Measurements from ENCODE around the gene CCNB3. TPM values are rescaled to one million over a fixed set of nuclear protein-coding genes. Genes with fewer than 3 reads are reported as not detected.
"Not testable (repeated sequence)": the region's sequence is repeated elsewhere in the genome, so short reads cannot be mapped to it uniquely, and the experiment has no call there.

Gene CCNB3
- total and polyA plus RNA-seq, 9 of the 15 experiments (the other 6 are each of a cell fraction or from before 2014, with no cell fraction given) = 0.05 to 0.25 (median 0.08) TPM; not detected in 3

DNA sequence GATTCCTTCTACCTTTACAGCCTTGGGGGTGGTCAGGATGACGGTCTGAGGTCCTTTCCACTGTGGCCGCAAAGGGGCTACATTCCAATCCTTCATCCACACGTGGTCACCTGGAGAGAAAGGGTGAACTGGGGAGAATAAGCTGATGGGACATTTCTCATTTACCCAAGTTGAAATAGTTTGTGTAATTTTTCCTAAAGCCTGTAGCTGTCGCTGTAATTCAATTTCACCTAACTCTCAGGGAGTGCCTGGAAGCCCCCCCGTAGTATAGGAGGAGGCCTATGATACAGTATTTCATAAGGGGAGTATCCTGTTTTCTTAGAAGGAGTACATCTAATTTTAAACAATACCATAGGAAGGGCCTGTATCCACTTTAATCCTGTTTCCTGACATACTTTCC lies 128.1 kb downstream of the CCNB3 start:
- H3K4me2 ChIP-seq (ENCODE audit: insufficient read depth, low read length); H3K9ac ChIP-seq (ENCODE audit: insufficient read depth in 1 of 2, low read depth in 2 of 2, low read length in 2 of 2); H3K36me3 ChIP-seq (ENCODE audit: control insufficient read depth, insufficient read depth, low read length); H3K4me3 ChIP-seq; H4K20me1 ChIP-seq (replicated peaks; ENCODE audit: control insufficient read depth, insufficient read depth, low read length); H3K27me3 ChIP-seq (ENCODE audit: control insufficient read depth in 2 of 2, insufficient read depth in 2 of 2, low read length in 2 of 2); H3K4me1 ChIP-seq (replicated peaks in 1 of 2; ENCODE audit: control insufficient read depth in 2 of 2, insufficient read depth in 2 of 2, low read length in 2 of 2); POLR2A ChIA-PET; H3K27ac ChIP-seq (ENCODE audit: extremely low read depth, low read depth, low read length); BruUV-seq (replicated peaks); H3K9me1 ChIP-seq (ENCODE audit: control insufficient read depth, insufficient read depth, low read length); FAIRE-seq; in situ Hi-C loops (cut with MboI); H2AFZ ChIP-seq (ENCODE audit: low read depth, low read length); H3K79me2 ChIP-seq (ENCODE audit: control insufficient read depth, insufficient read depth, low read length); DNase-seq (ENCODE audit: extremely low read depth in 1 of 4, low spot score in 3 of 4); CTCF ChIA-PET (ENCODE audit: low intra/inter-chr PET ratio); H3K9me3 ChIP-seq (replicated peaks; ENCODE audit: control insufficient read depth, insufficient read depth, low read depth, low read length); ATAC-seq: not testable (repeated sequence)
- intact Hi-C loops (cut with micrococcal nuclease) = loop anchor here (10.0 kb wide), 1 partner anchor 252 kb away; no protein-coding TSS in a partner anchor
- peak; percentile 21; the same call in 1 of the 2 replicates for TF ChIP-seq ZNF316 (IDR thresholded peaks at IDR 0.05)
- 0 out of 2 replicates have a peak, but pooled peaks have one; percentile 12 for TF ChIP-seq C11orf30 (IDR thresholded peaks at IDR 0.05; ENCODE audit: low read depth)
- TF ChIP-seq RAD21 (CRISPR knock-in tag; conservative IDR thresholded peaks at IDR 0.05 in 1 of 2, IDR thresholded peaks at IDR 0.05 in 1 of 2) = 0 out of 4 replicates have a peak, but pooled peaks of 1 of the 2 experiments have one; percentile 13
- TF ChIP-seq, protein P1, sequence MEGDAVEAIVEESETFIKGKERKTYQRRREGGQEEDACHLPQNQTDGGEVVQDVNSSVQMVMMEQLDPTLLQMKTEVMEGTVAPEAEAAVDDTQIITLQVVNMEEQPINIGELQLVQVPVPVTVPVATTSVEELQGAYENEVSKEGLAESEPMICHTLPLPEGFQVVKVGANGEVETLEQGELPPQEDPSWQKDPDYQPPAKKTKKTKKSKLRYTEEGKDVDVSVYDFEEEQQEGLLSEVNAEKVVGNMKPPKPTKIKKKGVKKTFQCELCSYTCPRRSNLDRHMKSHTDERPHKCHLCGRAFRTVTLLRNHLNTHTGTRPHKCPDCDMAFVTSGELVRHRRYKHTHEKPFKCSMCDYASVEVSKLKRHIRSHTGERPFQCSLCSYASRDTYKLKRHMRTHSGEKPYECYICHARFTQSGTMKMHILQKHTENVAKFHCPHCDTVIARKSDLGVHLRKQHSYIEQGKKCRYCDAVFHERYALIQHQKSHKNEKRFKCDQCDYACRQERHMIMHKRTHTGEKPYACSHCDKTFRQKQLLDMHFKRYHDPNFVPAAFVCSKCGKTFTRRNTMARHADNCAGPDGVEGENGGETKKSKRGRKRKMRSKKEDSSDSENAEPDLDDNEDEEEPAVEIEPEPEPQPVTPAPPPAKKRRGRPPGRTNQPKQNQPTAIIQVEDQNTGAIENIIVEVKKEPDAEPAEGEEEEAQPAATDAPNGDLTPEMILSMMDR (IDR thresholded peaks at IDR 0.05 in 2 of 3, conservative IDR thresholded peaks at IDR 0.05 in 1 of 3; ENCODE audit: insufficient read depth in 2 of 3, low read depth in 1 of 3, low read length in 3 of 3) = peak in 1 of 3 experiments; percentile 23; a peak in 2 of 6 replicates
- TF ChIP-seq, protein P2, sequence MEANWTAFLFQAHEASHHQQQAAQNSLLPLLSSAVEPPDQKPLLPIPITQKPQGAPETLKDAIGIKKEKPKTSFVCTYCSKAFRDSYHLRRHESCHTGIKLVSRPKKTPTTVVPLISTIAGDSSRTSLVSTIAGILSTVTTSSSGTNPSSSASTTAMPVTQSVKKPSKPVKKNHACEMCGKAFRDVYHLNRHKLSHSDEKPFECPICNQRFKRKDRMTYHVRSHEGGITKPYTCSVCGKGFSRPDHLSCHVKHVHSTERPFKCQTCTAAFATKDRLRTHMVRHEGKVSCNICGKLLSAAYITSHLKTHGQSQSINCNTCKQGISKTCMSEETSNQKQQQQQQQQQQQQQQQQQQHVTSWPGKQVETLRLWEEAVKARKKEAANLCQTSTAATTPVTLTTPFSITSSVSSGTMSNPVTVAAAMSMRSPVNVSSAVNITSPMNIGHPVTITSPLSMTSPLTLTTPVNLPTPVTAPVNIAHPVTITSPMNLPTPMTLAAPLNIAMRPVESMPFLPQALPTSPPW (CRISPR knock-in tag; IDR thresholded peaks at IDR 0.05) = peak; percentile 23; the same call in 1 of the 2 replicates
- WGBS (ENCODE audit: insufficient coverage, low coverage, missing lambda C conversion rate) = 0% methylated on average over 5 of the region's 5 CpGs

All from K562 (cell line).